Measurements from ENCODE around the gene ATP1A3.
"Not testable (repeated sequence)": the region's sequence is repeated elsewhere in the genome, so short reads cannot be mapped to it uniquely, and the experiment has no call there.

The ATP1A3 gene

DNA sequence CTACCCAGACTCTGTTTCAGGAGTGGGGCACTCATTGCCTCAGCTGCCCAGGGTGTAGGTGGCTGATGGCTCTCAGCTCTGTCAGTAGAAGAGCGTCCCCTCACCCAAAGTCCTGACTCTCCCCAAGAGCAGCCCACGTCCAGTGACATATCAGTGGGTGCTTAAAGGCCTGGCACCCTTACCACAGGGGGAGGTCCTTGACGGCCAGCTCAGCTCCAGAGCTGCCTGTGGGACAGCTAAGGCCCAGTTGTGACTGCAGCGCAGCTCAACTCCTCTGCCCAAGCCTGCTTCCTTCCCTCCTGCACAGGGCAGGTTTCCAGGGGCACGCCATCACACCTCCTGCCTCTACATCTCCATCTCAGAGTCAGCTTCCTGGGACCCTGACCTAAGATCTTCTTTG is 43.6 kb upstream of the ATP1A3 start:
- DNase-seq (ENCODE audit: low spot score) (no peak), ATAC-seq (ENCODE audit: low read depth) (no peak)
- TF ChIP-seq, protein P1, sequence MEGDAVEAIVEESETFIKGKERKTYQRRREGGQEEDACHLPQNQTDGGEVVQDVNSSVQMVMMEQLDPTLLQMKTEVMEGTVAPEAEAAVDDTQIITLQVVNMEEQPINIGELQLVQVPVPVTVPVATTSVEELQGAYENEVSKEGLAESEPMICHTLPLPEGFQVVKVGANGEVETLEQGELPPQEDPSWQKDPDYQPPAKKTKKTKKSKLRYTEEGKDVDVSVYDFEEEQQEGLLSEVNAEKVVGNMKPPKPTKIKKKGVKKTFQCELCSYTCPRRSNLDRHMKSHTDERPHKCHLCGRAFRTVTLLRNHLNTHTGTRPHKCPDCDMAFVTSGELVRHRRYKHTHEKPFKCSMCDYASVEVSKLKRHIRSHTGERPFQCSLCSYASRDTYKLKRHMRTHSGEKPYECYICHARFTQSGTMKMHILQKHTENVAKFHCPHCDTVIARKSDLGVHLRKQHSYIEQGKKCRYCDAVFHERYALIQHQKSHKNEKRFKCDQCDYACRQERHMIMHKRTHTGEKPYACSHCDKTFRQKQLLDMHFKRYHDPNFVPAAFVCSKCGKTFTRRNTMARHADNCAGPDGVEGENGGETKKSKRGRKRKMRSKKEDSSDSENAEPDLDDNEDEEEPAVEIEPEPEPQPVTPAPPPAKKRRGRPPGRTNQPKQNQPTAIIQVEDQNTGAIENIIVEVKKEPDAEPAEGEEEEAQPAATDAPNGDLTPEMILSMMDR (IDR thresholded peaks at IDR 0.05; ENCODE audit: poor library complexity, severe bottlenecking) = no peak
- H3K27ac ChIP-seq (ENCODE audit: poor library complexity, severe bottlenecking) = no peak overlapping the region
- H3K4me1 ChIP-seq (ENCODE audit: insufficient read depth, poor library complexity, severe bottlenecking) = no peaks in the 10 kb centered on the region
- H3K9me3 ChIP-seq (ENCODE audit: severe bottlenecking) = no peaks in the 10 kb centered on the region
- no peaks in the 10 kb centered on the region for H3K36me3 ChIP-seq (ENCODE audit: low read depth)
- no peak overlapping the region for H3K4me3 ChIP-seq (ENCODE audit: severe bottlenecking)
- no peaks in the 10 kb centered on the region for H3K27me3 ChIP-seq (ENCODE audit: insufficient read depth, poor library complexity, severe bottlenecking)

DNA sequence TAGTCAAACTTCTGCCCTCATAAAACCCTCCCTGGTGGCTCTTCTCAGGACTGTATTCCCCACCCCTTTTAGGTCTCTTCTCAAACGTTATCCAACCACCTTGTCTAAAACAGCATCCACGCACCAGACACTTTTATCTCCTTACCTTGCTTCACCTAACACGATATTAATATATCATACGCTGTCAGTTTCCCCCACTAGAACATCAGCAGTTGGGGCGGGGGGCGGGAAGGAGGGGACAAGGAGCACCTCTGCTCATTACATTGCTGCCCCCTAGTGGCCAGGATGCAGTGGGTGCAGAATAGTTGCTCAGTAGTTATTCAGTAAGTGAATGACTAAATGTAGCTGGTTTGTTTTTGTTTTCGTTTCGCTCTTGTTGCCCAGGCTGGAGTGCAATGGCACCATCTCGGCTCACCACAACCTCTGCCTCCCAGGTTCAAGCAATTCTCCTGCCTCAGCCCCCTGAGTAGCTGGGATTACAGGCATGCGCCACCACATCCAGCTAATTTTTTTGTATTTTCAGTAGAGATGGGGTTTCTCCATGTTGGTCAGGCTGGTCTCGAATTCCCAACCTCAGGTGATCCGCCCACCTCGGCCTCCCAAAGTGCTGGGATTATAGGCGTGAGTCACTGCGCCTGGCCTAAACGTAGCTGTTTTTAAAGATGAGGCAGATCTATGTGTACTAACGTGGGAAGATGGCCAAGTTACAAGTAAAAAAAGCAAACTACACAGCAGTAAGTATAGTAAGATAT is 40.8 kb upstream of the ATP1A3 start:
- H3K27ac ChIP-seq (ENCODE audit: poor library complexity, severe bottlenecking); H3K4me1 ChIP-seq (ENCODE audit: insufficient read depth, poor library complexity, severe bottlenecking); DNase-seq (ENCODE audit: low spot score); H3K27me3 ChIP-seq (ENCODE audit: insufficient read depth, poor library complexity, severe bottlenecking); H3K4me3 ChIP-seq (ENCODE audit: severe bottlenecking); H3K36me3 ChIP-seq (ENCODE audit: low read depth); H3K9me3 ChIP-seq (ENCODE audit: severe bottlenecking): not testable (repeated sequence)
- TF ChIP-seq, protein P1 (IDR thresholded peaks at IDR 0.05; ENCODE audit: poor library complexity, severe bottlenecking) = peak; percentile 83
- peak; percentile 69 for ATAC-seq (ENCODE audit: low read depth)

DNA sequence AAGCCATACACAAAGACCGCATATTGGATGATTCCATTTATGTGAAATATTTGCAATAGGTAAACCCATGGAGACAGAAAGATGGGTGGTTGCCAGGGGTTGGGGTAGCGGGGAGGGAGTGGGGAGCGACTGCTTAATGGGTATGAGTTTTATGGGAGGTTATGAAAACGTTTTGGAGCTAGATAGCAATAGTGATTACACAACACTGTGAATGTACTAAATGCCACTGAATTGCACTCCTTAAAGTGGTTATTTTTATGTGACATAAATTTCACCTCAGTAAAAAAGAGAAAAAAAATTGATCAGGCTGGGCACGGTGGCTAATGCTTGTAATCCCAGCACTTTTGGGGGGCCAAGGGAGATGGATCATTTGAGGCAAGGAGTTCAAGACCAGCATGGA is 39.4 kb upstream of the ATP1A3 start:
- Histone ChIP-seq H3K4me1 (ENCODE audit: insufficient read depth, poor library complexity, severe bottlenecking) (no peaks in the 10 kb centered on the region), H3K36me3 (ENCODE audit: low read depth) (no peaks in the 10 kb centered on the region), H3K4me3 (ENCODE audit: severe bottlenecking) (no peak overlapping the region), H3K27me3 (ENCODE audit: insufficient read depth, poor library complexity, severe bottlenecking) (no peaks in the 10 kb centered on the region), H3K9me3 (ENCODE audit: severe bottlenecking) (no peaks in the 10 kb centered on the region), H3K27ac (ENCODE audit: poor library complexity, severe bottlenecking) (no peak overlapping the region)
- DNase-seq (ENCODE audit: low spot score) (no peak), ATAC-seq (ENCODE audit: low read depth) (no peak)
- TF ChIP-seq, protein P1 (IDR thresholded peaks at IDR 0.05; ENCODE audit: poor library complexity, severe bottlenecking) = no peak

DNA sequence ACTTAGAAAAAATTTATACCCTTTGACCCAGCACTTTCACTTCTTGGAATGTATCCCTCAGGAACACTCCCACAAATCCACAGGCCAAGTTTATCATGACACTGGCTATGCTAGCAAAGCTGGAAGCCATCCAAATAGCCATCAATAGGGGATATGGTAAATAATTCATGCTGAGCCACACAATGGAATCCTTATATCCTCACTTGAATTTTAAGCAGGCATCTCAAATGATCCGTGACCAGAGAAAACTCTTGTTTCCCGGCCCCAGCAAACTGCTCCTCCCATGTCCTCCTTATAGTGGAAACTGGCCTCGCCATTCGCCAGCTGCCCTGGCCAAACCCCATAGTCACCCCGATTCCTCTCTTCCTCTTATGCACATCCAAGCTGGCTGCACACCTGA is 38.4 kb upstream of the ATP1A3 start:
- TF ChIP-seq, protein P1 (IDR thresholded peaks at IDR 0.05; ENCODE audit: poor library complexity, severe bottlenecking) = no peak
- ATAC-seq (ENCODE audit: low read depth) = no peak

More for the DNA sequence above, 38.4 kb upstream of the ATP1A3 start:
- DNase-seq (ENCODE audit: low spot score) = no peak
- Histone ChIP-seq H3K27me3 (ENCODE audit: insufficient read depth, poor library complexity, severe bottlenecking) (no peaks in the 10 kb centered on the region), H3K4me1 (ENCODE audit: insufficient read depth, poor library complexity, severe bottlenecking) (no peaks in the 10 kb centered on the region), H3K9me3 (ENCODE audit: severe bottlenecking) (no peaks in the 10 kb centered on the region), H3K27ac (ENCODE audit: poor library complexity, severe bottlenecking) (no peak overlapping the region), H3K4me3 (ENCODE audit: severe bottlenecking) (no peak overlapping the region), H3K36me3 (ENCODE audit: low read depth) (no peaks in the 10 kb centered on the region)
